ENCODE data around the gene BIRC2.

GRCh38 chr11:102426570-102426969 lies 79.6 kb downstream of the BIRC2 start:
- TF ChIP-seq CTCF (IDR thresholded peaks at IDR 0.05) (no peak), POLR2A (IDR thresholded peaks at IDR 0.05) (no peak)
